SH-SY5Y (cell line): Measurements from ENCODE around the gene PLEKHA6.

Experiments
- GATA2 ChIP-seq: IDR thresholded peaks from 2 replicates; pipeline ENCODE4 v1.6.1; 2011; ENCODE audit warnings: mild to moderate bottlenecking, low read depth, low read length
- GATA3 ChIP-seq: IDR thresholded peaks from 2 replicates; pipeline ENCODE4 v1.6.1; 2011; ENCODE audit warnings: low read depth, mild to moderate bottlenecking, low read length, moderate library complexity

DNA sequence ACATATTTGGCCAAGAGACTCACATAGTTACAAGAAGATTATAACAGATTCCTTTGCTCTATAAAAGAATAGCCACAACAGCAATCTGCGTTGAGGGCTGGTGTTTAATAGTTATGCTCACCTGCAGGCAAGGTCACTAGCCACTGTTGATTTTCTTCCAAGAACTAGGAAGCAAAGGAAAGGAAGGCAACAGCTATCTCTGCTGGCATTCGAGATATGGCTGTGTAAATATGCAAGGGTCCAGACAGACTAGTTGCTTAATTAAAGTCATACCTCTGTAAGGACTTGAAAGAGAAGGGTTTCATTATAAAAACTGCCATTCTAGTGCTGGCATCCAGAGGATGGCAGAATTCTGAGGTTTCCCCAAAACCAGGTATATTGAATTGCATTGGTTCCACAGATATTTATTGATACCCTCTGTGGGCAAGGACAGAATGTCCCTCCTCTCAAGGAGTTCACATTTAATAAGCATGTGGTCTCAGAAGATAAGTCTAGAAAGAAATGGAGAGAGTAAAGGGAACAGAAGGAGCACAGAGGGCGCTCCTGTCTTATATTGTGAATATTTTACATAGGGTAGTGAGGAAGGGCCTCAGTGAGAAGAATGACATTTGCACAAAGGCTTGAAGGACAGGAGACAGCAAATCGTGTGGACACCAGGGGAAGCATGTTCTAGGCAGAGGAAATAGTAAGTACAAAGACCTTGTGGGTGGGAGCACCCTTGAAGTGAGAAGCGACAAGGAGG, 23.6 kb upstream of the PLEKHA6 start:
- no peak for TF ChIP-seq GATA2
- TF ChIP-seq GATA3, result no peak
